Measurements from ENCODE around the gene DDX11.
"Not testable (repeated sequence)": the region's sequence is repeated elsewhere in the genome, so short reads cannot be mapped to it uniquely, and the experiment has no call there.

DDX11 gene

DNA sequence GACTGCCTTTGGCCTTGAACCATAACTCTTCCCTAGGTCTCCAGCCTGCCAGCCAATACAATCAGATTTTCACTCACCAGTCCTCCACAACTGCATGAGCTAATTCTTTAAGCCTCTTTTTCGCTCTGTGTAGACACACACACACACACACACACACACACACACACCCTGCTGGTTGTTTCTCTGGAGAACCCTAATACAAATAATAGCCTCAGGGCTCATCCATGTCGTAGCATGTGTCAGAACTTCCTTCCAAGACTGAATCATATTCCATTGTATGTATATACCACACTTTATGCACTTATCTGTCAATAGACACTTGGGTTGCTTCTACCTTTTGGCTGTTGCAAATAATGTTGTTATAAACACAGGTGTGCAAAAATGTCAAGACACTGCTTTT is 6.0 kb upstream of the DDX11 start:
- not testable (repeated sequence) for DNase-seq (ENCODE audit: low spot score)

DNA sequence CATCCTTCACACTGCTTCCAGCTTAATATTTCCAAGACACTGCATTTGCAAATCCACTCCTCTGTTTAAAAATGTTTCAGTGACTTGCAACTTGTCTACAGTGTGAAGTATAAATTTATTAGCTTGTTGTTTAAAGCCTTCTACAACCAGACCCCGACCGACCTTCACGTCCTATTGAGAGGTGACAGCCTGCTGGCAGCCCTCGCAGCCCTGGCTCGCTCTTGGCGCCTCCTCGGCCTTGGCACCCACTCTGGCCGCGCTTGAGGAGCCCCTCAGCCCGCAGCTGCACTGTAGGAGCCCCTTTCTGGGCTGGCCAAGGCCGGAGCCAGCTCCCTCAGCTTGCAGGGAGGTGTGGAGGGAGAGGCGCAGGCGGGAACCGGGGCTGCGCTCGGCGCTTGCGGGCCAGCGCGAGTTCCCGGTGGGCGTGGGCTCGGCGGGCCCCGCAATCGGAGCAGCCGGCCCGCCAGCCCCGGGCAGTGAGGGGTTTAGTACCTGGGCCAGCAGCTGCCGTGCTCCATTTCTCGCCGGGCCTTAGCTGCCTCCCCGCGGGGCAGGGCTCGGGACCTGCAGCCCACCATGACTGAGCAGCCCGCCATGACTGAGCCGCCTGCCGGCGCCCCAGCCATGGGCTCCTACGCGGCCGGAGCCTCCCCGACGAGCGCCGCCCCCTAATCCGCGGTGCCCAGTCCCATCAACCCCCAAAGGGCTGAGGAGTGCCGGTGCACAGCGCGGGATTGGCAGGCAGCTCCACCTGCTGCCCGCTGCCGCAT is 2.5 kb upstream of the DDX11 start:
- not testable (repeated sequence) for DNase-seq (ENCODE audit: low spot score)

DNA sequence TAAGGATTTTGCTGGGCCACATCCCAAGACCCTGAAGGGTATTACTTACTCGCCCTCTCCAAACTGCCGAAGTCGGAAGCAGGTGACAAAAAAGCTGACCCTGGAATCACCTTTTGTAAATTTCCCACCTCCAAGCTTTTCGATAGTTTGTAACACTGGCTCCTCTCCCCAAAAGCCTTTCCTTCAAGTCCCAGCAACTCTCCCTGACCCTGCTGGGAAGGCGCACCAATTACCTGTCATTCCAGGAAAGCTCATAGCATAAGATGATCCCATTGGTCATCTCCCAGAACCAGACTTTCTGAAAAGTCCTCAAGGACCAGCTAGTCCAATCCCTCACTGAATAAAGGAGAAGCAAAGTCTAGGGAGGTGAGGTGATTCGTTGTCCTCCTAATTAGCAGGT is 698 bp upstream of the DDX11 start:
- DNase-seq (ENCODE audit: low spot score): not testable (repeated sequence)

DNA sequence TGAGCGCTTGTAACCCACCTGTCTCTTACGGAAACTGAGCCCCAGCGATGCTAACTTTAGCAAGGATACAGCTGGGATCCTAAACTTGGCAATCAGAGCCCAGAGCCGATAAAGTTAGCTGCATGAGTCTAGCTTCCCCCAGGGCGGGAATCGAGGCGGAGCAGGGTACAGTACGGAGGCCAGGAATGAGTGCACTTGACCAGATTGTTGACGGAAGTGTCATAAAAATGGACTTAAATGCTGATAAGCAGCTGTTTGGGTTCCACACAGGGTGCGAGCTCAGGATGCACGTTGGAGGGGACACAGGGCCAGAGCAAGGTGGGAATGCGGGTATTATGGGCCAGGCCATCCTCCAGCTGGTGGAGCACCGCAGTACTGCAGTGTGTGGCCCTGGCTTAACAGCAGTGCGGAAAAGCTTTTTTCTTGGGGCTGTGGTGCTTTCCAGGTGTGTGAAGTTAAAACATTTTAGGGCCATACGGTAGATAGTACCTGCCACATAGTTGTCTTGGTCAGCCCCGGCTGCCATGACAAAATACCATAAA is 744 bp downstream of the DDX11 start:
- not testable (repeated sequence) for DNase-seq (ENCODE audit: low spot score)

DNA sequence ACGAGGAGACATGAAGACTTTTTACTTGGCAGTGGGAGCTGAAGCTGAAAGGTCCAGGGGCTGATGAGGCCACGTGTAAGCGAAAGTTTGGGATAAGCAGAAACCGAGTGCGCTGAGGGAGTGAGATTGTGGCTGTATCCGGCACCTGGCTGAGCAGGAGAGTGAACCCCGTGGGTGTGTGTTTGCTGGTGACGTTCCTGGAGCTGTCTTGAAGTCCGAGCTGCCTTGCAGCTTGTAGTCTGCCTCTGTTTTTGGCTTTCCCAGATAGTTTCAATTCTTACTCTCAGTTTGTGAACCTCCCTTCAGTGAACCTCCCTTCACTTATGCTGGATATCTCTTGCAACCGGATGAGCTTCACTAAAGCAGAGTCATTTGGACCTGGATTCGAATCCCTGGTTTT is 2.5 kb downstream of the DDX11 start:
- DNase-seq (ENCODE audit: low spot score): not testable (repeated sequence)

DNA sequence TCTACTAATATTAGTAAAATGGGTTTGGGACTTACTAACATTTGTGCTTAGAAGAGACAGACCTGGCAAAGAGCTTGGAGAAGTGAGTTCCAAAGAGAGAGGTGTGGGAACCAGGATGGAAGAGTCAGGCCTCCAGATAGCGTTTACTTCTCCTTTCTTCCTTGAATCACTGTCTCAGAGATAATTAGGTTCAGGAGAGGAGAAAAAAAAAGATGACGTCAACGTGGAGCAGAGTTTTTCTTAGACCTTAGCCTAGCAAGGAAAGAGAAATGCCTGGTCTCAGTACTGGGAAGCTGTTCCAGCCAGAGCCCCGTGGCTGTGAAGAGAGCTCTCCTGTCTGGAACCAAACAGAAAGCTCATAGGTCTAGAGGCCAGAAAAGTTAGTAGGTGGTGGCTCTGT is 3.4 kb downstream of the DDX11 start:
- not testable (repeated sequence) for DNase-seq (ENCODE audit: low spot score)

DNA sequence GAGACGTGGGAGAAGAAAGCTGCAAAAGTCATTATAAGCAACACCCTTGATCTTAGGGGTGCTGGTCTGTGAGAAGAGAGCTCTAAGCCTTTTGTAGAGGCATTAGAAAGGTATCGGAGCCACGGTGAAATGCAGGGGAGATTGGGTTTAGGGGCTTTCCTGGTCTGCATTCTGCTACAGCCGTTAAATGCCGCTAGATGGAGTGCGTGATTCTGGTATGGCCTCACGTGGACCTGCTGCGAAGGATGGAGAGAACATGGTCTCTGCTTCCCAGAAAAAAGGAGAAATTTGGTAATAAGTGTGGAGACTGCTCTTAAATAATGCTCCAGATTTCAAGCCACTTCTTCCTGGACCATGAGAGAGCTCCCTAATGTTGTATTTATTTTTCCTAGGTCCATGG is 4.3 kb downstream of the DDX11 start:
- not testable (repeated sequence) for DNase-seq (ENCODE audit: low spot score)

DNA sequence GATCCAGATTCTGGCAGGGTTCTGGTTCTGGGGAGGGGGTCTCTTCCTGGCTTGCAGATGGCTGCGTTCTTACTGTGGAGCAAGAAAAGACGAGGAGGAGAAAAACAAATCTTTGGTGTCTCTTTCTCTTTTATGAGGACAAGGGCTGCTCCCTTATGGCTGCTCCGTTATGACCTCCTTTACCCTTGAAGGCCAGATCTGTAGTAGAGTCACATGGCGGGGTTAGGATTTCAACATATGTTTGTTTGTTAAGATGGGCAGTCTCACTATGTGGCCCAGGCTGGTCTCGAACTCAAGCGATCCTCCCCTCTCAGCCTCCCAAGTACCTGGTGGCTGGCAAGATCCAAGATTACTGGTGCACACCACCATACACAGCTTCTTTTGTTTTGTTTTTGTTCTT is 5.8 kb downstream of the DDX11 start:
- not testable (repeated sequence) for DNase-seq (ENCODE audit: low spot score)

DNA sequence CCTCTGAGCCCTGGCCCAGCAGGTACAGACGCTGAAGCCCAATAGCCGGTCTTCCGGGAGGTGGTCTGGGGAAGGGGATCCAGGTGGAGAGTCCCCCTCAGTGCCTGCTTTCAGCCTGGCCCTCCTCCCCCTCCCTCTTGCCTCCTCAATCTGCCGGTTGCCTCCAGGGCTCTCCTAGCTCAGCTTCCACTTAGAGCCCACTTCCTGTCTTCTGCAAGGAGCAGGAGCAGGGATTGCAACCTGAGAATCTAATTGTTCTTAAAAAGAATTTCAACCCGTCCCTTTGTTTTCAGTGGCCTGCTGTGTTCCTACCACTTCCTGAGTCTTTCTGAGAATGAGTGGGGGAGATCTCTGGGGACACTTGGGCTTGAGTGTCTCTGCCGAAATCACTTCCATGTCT is 6.6 kb downstream of the DDX11 start:
- DNase-seq (ENCODE audit: low spot score): not testable (repeated sequence)

DNA sequence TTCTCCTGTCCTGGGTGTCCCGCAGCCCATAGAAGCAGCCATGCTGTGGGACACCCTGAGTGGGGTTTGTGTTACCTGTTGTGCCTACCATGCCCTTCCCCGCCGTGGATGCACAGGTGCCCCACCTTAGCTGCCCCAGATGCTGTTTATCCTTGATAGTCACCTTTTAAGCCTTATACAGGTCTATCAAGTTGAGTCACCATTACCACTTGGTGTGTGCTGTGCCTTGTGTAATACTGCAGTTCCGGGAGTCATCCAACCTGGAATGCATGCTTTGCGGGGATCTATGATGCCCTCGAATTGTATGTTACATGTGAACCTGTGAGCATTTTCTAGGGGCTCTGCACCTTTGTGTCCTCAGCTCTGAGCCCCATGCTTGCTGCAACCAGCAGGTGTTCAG is 7.6 kb downstream of the DDX11 start:
- DNase-seq (ENCODE audit: low spot score): not testable (repeated sequence)

DNA sequence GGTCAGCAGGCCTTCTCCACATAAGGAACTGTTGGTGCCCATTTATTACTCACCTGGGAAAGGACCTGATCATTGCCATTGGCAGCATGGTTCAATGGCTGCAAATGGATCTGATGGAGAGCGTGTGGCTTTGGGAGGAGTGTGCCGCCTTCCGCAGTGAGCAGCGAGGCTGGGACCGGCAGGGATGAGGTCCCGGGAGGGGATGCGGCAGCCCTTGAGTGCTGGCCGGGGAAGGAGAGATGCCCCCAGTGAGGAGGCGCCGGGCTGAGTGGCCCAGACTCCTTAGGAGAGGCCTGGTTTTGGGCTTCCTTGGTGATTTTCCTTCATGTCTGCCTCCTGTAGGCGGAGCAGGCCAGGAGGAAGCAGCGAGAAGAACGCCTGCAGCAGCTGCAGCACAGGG is 10.6 kb downstream of the DDX11 start:
- DNase-seq (ENCODE audit: low spot score): not testable (repeated sequence)

DNA sequence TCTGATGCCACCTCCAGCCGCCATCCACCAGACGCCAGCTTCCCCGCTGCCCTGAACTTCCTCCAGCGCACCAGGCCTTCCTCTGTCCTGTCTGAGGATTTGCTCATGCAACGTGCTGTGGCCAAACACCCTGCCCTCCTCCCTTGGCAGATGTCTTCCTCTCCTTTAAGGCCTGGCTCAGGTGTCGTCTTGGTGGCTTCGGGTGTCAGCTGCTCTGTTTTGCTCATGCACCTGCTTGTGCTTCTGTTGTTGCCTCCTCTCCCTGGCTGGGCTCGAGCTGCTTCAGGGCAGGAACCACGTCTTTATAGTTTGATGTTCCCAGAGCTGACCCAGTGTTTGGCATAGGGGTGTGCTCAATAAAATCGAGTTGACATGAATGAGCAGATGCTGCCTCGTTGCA is 12.4 kb downstream of the DDX11 start:
- DNase-seq (ENCODE audit: low spot score): not testable (repeated sequence)

DNA sequence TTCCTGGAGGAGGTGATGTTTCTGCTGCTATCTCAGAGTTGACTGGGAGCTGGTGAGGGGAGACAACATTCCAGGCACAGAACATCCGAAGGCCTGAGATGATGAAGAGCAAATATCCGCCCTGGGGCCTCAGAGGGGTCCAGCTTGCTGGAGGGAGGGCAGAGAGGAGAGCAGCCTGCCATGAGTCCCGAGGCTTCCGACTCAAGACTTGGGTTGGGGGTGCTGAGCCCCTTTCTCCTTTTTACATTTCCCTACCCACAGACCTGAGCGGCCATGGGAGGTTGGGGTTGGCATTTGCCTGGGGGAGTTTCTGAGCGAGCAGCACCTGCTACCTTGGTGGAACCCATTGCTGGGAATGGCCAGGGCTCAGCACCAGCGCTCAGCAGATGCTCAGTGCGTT is 13.8 kb downstream of the DDX11 start:
- DNase-seq (ENCODE audit: low spot score): not testable (repeated sequence)

DNA sequence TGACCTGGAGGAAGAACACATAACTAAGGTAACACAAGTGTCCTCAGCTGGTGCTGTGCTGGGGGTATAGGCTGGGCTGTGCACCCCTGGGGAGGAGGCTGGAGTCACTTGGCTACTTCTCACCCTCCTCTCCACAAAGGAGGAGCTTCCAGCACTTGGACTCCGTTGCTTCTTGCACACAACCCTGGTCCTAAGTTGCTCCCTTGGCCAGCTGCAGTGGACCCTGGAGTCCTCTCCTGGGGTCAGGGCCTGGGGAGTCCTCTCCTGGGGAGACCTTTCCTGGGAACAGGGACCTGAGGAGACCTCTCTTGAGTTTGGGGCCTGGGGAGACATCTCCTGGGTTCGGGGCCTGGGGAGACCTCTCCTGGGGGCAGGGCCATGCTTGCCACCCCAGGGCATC is 14.3 kb downstream of the DDX11 start:
- DNase-seq (ENCODE audit: low spot score): not testable (repeated sequence)

DNA sequence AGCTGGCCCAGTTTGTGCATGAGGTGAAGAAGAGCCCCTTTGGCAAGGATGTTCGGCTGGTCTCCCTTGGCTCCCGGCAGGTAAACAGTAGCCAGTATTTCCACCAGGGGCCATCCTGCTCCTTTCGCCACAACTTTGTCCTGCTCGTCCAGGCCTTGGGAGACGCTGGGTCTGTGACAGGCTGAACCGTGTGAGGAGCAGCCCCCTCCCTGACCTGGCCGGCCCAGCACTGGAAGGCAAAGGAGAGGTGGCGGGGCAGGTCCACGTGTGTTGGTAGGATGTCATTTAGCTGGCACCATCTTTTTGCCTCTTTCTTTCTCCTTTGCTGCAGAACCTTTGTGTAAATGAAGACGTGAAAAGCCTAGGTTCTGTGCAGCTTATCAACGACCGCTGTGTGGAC is 15.4 kb downstream of the DDX11 start:
- no peak for DNase-seq (ENCODE audit: low spot score)

DNA sequence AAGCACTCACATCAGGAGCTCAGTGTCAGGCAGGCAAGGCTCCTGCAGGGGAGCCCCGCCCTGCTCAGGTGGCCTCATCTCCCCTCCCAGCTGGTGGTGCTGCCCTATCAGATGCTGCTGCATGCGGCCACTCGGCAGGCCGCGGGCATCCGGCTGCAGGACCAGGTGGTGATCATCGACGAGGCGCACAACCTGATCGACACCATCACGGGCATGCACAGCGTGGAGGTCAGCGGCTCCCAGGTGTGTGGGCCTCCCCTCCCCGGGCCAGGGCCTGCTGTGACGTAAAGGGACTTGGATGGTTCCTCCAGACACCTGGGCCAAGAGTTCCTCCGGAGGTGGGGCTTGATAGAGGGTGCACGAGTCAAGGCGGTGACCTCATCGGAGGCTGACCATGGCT is 18.0 kb downstream of the DDX11 start:
- DNase-seq (ENCODE audit: low spot score): not testable (repeated sequence)

DNA sequence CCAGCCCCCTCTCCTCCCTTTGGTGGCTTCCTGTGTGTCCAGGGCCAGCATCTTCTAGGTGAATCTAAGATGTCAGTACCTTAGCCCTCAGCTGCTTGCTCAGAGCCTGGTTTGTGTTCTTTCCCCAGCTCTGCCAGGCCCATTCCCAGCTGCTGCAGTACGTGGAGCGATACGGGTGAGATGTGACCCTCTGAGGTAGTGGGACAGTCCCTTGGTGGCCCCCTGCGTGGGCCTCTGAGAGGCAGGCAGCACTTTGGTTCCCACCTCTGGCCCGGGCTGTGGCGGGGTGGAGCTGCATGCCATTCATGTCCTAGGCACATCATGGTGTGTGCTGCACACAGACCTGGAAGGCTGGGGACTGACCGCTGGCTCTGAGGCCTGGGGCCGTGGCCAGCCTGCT is 19.1 kb downstream of the DDX11 start:
- not testable (repeated sequence) for DNase-seq (ENCODE audit: low spot score)

DNA sequence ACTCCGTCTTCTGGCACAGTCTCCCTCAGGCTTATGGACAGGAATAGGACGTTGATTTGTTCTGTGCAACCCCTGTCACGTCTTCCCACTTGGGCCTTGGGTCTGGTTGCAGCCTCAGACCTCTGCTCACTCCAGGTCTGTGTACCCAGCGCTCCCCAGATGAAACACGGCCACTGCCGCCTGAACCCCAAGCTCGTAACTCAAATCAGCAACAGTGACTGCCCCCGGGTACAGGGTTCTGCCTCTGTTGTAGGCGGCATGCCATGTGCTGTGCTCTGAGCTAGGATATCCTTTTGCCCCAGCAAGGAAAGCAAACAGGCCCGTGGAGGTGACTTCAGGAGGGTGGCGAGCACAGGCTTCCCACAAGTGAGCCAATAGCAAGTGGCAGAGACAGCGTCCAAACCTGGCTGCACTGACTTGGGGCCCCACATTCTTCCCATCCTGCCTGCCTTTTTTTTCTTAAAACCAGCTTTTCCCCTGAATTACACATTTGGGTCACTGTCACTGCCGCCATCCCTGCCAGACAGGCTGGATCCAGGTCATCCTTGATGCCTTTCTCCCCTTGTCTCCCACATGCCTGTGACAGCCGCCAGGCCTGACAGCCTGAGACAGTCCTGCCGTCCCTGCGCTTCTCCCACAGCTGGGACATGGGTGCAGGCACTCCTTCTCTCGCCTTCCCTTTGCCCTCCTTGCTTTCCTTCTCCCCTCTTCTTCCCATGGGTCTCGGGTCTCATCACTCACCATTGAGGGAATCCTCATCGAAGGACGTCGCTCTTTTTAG is 21.6 kb downstream of the DDX11 start:
- DNase-seq (ENCODE audit: low spot score): not testable (repeated sequence)

DNA sequence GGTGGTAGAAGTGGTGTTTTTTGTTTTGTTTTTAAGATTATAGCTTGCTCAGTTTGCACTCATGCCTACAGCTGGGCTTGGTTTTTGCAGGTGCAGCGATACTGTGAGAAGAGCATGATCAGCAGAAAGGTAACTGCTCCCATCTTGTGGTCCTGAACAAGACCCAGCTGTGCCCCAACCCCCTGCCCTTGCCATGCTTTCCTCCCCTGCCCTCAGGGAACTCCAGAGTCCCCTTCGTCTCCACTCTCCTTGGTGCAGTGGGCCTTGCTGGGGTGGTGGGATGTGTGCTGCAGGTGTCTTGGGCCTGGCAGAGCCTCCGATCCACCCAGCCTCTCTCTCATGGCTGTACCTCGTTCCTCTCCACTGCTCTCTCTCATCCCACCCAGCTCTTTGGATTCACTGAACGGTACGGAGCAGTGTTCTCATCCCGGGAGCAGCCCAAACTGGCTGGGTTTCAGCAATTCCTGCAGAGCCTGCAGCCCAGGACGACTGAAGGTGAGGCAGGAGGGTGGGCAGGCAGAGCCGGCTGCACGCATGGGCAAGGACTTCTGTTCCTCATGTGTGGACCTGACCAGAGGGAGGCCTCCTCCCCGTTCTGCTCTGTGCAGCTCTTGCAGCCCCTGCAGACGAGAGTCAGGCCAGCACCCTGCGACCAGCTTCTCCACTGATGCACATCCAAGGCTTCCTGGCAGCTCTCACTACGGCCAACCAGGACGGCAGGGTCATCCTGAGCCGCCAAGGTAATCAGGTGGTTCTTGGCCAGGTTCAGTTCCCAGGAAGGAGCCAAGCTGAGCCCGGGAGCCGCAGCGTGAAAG is 22.8 kb downstream of the DDX11 start:
- DNase-seq (ENCODE audit: low spot score): not testable (repeated sequence)

DNA sequence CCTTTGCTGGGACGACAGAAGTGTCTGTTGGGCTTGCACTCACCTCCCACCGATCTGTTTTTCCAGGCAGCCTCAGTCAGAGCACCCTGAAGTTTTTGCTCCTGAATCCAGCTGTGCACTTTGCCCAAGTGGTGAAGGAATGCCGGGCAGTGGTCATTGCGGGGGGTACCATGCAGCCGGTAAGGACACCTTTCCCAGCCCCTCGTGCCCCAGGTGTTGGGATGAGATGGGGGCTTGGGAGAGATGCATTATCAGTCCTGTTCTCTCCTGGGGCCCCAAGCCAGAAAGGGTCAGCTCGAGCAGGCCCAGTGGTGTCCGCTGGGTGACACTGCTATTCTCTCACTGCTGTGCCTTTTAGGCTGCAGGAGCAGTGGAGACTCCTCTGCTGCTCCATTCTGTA is 24.2 kb downstream of the DDX11 start:
- DNase-seq (ENCODE audit: low spot score): not testable (repeated sequence)

DNA sequence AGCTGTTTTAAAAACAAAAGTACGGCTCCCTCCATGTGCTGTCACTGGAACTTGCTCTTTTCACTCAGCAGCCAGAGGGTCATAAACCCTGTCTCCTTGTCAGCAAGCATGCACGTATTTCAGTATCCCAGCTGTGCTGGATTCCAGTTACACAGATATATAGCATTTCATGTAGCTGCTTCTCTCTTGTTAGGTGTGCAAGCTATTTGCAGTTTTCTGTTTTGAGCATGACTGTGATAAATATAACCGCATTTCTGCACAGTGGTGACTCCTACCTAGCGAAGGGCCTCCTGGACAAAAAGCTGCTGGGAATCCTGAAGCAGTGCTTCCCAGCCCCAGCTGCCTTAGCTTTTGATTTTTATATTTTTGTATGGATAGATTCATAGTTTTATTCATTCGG is 24.7 kb downstream of the DDX11 start:
- DNase-seq (ENCODE audit: low spot score): not testable (repeated sequence)

DNA sequence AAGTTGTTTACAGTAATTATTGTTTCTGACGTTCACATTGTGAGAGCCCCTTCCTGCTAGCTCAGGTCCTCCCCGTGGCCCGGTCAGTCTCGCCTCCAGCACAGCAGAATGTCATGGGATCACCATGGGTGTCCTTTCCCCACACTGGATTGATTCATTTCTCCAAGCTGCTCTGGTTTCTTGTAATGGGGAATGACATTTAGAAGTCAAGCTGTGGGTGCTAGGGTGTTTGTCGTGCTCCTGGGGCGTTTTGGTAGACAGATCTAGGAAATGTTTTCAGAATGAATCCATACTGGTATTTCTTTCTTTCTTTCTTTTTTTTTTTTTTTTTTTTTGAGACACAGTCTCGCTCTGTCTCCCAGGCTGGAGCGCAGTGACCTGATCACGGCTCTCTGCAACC is 25.1 kb downstream of the DDX11 start:
- not testable (repeated sequence) for DNase-seq (ENCODE audit: low spot score)

Data from activated CD4-positive, alpha-beta T cell treated with anti-CD3 and anti-CD28 coated beads, Interleukin-2, Interleukin-4, amounts not matched to agents 100 ng/mL and 50 ng/mL, durations not matched to agents 16 hours and 8 hours (primary cell).